HUES64 (cell line): Measurements from ENCODE around the gene ESYT2.
"Not testable (repeated sequence)": the region's sequence is repeated elsewhere in the genome, so short reads cannot be mapped to it uniquely, and the experiment has no call there.

Experiments used
- H3K27ac ChIP-seq: 2 replicates; pipeline ENCODE4 v1.7.0; 2013; ENCODE audit warnings: low read depth, low read length, inconsistent platforms
- H3K27me3 ChIP-seq: 2 replicates; pipeline ENCODE4 v1.6.1; 2013; ENCODE audit warnings: mild to moderate bottlenecking, low read length; ENCODE audit not compliant: insufficient read depth
- H3K36me3 ChIP-seq: 2 replicates; pipeline ENCODE4 v1.6.1; 2013; ENCODE audit warnings: mild to moderate bottlenecking, low read length; ENCODE audit not compliant: insufficient read depth
- H3K4me1 ChIP-seq: 2 replicates; pipeline ENCODE4 v1.6.1; 2013; ENCODE audit warnings: mild to moderate bottlenecking, low read length, moderate library complexity; ENCODE audit not compliant: insufficient read depth
- H3K4me3 ChIP-seq: 2 replicates; pipeline ENCODE4 v1.5.1; 2013; ENCODE audit warnings: mild to moderate bottlenecking, low read length, moderate library complexity
- H3K9ac ChIP-seq: 2 replicates; pipeline ENCODE4 v1.6.1; 2013; ENCODE audit warnings: mild to moderate bottlenecking, low read depth, low read length
- H3K9me3 ChIP-seq: 2 replicates; pipeline ENCODE4 v1.6.1; 2013; ENCODE audit warnings: low read depth, low read length; ENCODE audit not compliant: insufficient read depth
- whole genome bisulfite sequencing: fragments of 150-250, 120-280 bp; methylation state at CpG from one replicate; pipeline ENCODE4 v1.1.7; 2013; ENCODE audit warnings: missing lambda C conversion rate; 5-methylcytosine and 5-hydroxymethylcytosine counted together

The ESYT2 gene

DNA sequence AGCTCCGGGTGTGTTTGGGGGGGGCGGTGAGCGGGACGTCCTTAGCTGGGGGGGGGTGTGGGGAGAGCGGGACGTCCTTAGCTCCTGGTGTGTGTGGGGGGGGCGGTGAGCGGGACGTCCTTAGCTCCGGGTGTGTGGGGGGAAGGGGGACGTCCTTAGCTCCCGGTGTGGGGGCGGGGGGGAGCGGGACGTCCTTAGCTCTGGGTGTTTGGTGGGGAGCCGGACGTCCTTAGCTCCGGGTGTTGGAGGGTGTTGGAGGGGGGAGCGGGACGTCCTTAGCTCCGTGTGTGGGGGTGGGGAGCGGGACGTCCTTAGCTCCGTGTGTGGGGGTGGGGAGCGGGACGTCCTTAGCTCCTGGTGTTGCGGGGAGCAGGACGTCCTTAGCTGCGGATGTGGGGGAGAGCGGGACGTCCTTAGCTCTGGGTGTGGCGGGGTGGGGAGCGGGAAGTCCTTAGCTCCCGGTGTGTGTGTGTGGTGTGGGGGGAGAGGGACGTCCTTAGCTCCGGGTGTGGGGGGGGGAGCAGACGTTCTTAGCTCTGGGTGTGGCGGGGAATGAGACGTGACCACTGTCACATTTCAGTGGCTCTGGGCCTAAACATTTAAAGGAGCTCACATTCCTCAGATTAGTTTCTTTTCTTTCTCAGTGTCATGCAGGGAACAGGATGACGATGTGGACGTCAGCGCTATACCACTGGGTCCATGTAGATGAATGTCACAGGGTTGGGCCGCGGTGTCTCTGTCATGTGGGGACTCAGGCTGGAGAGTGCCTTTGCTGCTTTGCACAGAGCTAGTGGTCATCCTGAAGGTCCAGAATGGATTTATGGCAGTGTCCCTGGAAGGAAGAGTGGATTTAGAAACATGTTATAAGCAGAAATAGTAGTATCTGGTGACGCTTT is 34.5 kb upstream of the ESYT2 start:
- no peaks in the 10 kb centered on the region for H3K9me3 ChIP-seq
- no peaks in the 10 kb centered on the region for H3K27me3 ChIP-seq
- H3K4me3 ChIP-seq, result peak overlapping the region; percentile 47
- H3K36me3 ChIP-seq, result no peaks in the 10 kb centered on the region
- peak overlapping the region; percentile 21; the same call in 1 of the 2 replicates for H3K27ac ChIP-seq
- no peak overlapping the region for H3K9ac ChIP-seq
- WGBS, result 5% methylated on average over 40 of the region's 45 CpGs
- peaks cover 32% of the 10 kb centered on the region for H3K4me1 ChIP-seq

DNA sequence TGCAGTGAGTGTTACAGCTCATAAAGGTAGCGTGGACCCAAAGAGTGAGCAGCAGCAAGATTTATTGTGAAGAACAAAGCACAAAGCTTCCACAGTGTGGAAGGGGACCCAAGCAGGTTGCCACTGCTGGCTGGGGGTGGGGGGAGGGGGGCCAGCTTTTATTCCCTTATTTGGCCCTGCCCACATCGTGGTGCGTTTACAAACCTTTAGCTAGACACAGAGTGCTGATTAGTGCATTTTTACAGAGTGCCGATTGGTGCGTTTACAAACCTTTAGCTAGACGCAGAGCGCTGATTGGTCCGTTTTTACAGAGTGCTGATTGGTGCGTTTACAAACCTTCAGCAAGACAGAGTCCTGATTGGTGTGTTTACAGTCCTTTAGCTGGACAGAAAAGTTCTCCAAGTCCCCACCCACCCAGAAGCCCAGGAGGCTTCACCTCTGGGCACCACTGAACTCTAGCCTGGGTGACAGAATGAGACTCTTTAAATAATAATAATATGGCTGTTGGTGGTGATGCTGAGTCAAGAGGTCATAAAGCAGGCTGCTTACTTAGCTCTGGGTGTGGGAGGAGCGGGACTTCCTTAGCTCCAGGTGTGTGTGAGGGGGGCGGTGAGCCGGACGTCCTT is 33.8 kb upstream of the ESYT2 start:
- not testable (repeated sequence) for H3K36me3 ChIP-seq, H3K9ac ChIP-seq, H3K9me3 ChIP-seq, H3K27me3 ChIP-seq
- WGBS, result 63% methylated on average over 13 of the region's 13 CpGs
- peak overlapping the region; percentile 9; the same call in 1 of the 2 replicates for H3K27ac ChIP-seq
- H3K4me1 ChIP-seq, result peaks cover 38% of the 10 kb centered on the region
- peak overlapping the region; percentile 41 for H3K4me3 ChIP-seq

DNA sequence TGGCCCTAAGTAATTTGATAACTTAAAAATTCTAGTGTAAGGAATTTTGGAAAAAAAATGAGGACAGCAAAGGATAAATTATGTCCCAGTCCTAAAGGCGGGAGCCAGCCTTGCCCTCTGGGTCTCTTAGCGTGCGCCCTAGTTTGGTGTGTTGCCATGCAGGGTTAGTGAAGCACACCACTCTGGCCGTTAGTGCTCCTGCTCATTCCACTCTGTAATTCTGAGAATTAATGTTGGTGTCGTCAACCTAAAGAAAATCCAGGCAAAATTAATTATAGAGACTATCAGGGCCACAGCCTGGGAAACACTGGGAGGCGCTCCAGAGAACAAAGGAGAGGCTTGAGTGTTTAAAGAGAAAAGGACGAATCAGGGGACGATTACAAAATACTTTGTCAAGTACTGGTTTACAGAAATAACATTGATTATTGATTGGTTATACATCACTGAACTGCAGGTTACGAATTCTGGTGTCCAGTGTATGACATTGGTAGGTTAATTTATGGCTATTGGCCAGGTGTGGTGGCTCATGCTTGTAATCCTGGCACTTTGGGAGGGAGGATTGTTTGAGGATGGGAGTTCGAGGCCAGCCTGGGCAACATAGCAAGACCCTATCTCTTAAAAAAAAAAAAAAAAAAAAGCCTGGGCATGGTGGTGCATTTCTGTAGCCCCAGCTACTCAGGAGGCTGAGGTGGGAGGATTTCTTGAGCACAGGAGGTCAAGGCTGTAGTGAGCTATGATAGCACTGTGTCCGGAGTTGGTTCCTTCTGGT is 32.8 kb upstream of the ESYT2 start:
- Histone ChIP-seq H3K27ac (no peak overlapping the region; the same call in 1 of the 2 replicates), H3K9ac (no peak overlapping the region), H3K27me3 (no peaks in the 10 kb centered on the region), H3K4me1 (peaks cover 44% of the 10 kb centered on the region), H3K4me3 (no peak overlapping the region), H3K36me3 (no peaks in the 10 kb centered on the region), H3K9me3 (no peaks in the 10 kb centered on the region)
- WGBS, result 92% methylated on average over 11 of the region's 11 CpGs

DNA sequence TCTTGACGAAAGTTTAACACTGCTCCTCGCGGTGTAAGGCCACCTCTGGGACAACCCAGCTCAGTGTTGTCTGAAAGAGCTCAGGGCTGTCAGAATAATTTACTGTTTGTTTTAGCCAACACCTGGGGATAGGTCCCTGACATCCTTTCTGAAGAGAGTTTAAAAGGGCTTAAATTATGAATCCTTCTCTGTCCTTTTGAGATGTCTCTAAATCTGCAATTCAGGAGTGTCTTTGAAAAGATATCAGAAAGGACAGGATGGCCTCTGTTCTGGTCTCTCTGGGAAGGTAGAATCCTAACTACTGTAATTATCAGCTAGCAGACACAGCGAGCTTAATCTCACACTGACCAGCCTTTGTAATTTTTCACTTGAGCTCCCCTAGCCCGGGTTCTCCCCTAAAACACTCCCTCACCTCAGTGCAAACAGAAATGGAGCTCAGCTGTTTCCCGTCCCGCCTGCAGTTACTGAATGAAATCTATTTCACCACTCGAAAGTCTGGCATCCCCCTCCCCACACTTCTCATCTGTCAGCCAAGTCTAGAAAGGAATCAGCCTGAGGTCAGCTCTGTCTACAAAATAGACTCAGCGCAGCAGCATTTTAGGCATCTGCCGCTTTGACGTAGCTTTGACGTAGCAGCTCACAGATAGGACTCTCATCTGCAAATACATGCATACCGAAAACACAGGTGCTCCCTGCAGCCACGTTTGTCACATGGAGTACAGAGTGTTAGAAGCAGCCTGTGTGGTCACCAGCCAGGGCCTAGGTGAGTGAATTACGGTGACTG is 31.9 kb upstream of the ESYT2 start:
- peak overlapping the region; percentile 42 for H3K27ac ChIP-seq
- H3K27me3 ChIP-seq, result no peaks in the 10 kb centered on the region
- H3K4me1 ChIP-seq, result peaks cover 46% of the 10 kb centered on the region
- H3K9me3 ChIP-seq, result no peaks in the 10 kb centered on the region
- 0 out of 2 replicates have a peak overlapping the region, but pooled peaks have one; percentile 20 for H3K9ac ChIP-seq
- WGBS, result 50% methylated on average over 15 of the region's 15 CpGs
- no peak overlapping the region for H3K4me3 ChIP-seq
- no peaks in the 10 kb centered on the region for H3K36me3 ChIP-seq

DNA sequence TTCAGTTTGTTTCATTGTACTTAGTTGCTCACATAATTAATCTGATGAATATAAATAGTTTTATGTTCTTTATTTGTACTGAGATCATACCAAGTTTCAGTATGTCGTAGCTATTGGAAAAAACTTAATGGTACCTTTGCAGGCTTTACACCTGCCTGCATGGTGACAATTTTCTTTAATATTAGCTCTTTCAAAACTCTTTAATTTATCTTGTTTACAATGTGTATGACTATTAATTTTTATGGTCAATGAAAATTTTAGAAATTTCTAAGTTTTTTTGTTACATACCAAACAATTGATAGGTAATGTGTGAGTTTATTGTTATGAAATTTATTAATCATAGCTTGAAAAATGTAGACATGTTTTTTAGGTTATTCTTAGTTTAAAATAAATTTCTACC is 31.1 kb upstream of the ESYT2 start:
- no CpG with 5 or more reads among the region's 1 CpG for WGBS
- H3K27me3 ChIP-seq, result no peaks in the 10 kb centered on the region
- no peak overlapping the region for H3K27ac ChIP-seq
- peaks cover 46% of the 10 kb centered on the region for H3K4me1 ChIP-seq
- H3K4me3 ChIP-seq, result no peak overlapping the region
- no peaks in the 10 kb centered on the region for H3K36me3 ChIP-seq
- H3K9ac ChIP-seq, result no peak overlapping the region
- H3K9me3 ChIP-seq, result no peaks in the 10 kb centered on the region

DNA sequence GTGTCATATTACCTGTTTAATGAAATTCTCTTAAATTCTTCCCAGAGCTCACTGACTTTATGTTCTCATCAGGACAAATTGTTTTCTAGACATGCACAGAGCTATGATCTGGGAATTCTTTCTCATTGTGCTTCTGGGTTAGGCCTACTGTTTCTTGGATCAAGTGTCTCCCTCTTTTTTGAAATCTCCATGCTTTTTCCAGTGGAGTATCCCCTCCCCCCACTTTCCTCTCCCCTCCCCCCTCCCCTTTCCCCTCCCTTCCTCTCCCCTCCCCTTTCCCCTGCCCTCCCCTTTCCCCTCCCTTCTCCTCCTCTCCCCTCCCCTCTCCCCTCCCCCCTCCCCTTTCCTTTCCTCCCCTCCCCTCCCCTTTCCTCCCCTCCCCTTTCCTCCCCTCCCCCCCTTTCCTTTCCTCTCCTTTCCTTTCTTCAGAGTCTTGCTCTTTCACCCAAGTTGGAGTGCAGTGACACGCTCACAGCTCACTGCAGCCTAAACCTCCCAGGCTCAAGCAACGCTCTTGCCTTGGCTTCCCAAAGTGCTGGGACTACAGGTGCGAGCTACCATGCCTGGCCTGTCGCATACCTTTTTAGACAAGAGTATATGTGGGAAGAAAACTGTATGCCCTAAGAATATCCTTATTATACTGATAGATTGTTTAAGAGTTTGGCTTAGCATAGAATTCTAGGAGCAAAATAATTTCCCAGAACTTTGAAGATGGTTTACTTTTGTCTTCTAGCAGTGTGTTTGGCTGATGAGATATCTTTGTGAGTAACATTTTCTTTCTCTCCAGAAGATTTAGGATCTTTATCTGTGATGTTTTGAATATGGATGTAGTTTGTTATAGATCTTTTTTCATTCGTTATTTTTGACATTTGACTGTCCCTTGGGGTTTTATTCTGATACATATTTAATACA is 29.5 kb upstream of the ESYT2 start:
- WGBS, result 9% methylated on average over 3 of the region's 5 CpGs
- H3K27me3 ChIP-seq, result no peaks in the 10 kb centered on the region
- peaks cover 46% of the 10 kb centered on the region for H3K4me1 ChIP-seq
- peak overlapping the region; percentile 41 for H3K4me3 ChIP-seq
- peak overlapping the region; percentile 47; the same call in 1 of the 2 replicates for H3K9ac ChIP-seq
- no peaks in the 10 kb centered on the region for H3K9me3 ChIP-seq
- no peaks in the 10 kb centered on the region for H3K36me3 ChIP-seq
- peak overlapping the region; percentile 92 for H3K27ac ChIP-seq

DNA sequence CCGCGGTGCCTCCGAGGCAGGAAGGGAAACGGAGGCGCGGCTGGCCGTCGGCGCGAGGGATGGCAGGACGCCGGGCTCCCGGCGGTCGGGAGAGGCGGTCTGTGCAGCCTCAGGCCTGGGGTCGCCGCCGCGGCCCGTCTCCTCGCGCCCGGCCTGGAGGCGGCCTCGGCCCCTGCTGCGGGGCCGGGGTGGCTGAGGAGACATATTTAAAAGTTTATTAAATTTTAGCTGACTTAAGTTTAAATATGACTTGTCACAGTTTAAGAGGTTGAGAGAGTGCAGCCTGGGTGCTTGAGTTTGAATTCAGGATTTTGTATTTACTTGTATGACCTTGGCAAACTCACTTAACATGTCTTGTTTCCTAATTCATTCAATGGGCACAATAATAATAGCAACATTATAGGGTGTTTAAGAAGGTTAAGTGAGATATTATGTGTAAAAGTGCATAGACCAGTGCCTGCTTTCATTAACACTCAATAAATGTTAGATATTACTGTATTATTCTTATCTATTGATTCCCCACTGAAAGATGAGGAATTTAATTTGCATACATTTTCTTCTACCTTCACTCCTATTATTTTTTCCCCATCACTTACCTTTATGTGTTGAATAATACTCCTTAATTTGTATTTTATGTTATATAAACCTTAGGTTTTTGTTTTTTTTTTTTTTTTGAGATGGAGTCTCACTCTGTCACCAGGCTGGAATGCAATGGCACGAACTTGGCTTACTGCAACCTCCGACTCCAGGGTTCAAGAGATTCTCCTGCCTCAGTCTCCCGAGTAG is 27.8 kb upstream of the ESYT2 start:
- Histone ChIP-seq H3K4me3 (peak overlapping the region; percentile 73), H3K27ac (peak overlapping the region; percentile 24; the same call in 1 of the 2 replicates), H3K9ac (peak overlapping the region; percentile 57), H3K36me3 (no peaks in the 10 kb centered on the region), H3K4me1 (peaks cover 44% of the 10 kb centered on the region), H3K27me3 (no peaks in the 10 kb centered on the region), H3K9me3 (no peaks in the 10 kb centered on the region)
- 10% methylated on average over 29 of the region's 31 CpGs for WGBS

DNA sequence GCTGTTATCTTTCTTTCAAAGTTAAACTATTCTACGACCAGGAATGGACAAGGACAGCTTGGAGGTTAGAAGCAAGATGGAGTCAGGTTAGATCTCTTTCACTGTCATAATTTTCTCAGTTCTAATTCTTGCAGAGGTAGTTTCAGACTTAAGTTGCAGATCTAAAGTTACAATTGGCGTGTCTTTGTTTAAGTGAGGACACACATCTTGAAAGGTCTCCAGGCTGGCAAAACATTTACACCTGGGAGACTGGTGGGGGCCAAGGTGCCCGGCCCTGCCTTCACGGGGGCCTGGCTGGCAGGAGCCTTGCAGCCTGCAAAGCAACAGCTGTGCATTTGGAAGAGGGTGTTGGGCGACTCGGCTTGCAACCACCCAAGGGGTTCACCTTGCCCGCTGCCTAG is 25.4 kb upstream of the ESYT2 start:
- no peak overlapping the region for H3K9ac ChIP-seq
- H3K4me1 ChIP-seq, result peaks cover 21% of the 10 kb centered on the region
- H3K9me3 ChIP-seq, result no peaks in the 10 kb centered on the region
- 89% methylated on average over 7 of the region's 7 CpGs for WGBS
- H3K36me3 ChIP-seq, result no peaks in the 10 kb centered on the region
- no peaks in the 10 kb centered on the region for H3K27me3 ChIP-seq
- H3K4me3 ChIP-seq, result no peak overlapping the region
- H3K27ac ChIP-seq, result no peak overlapping the region

DNA sequence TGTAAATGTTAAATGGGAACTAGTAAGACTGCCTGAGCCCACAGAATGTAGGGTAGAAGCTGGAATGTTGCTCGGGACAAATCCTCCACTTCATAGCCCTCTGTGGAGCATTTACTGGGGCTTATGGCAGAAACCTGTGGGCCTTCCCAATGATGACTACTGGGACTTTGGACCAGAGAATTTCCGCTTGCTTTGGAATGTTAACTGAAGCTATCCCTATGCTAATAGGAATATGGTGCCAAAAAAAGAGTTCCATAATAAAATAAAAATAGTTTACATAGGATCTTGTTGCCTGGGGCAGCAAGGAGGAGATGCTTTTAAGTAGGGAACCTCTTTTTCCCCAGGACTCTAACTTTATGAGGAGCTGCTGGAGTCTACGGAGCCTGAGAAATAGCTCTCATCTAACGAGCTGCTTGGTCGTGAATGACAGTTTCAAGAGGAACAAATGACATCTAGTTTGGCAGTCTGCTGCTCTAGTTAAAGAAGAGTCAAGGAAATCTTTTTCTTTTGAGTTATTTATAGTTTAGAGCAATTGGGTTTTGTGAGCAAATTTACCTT is 21.3 kb upstream of the ESYT2 start:
- no peaks in the 10 kb centered on the region for H3K4me1 ChIP-seq
- no peak overlapping the region for H3K27ac ChIP-seq
- no peak overlapping the region for H3K9ac ChIP-seq
- no peaks in the 10 kb centered on the region for H3K27me3 ChIP-seq
- H3K9me3 ChIP-seq, result peaks cover 35% of the 10 kb centered on the region
- H3K36me3 ChIP-seq, result no peaks in the 10 kb centered on the region
- WGBS, result 89% methylated on average over 5 of the region's 5 CpGs
- H3K4me3 ChIP-seq, result no peak overlapping the region
